Endothelial cell (in vitro differentiated cells): Measurements from ENCODE around the gene B3GNT9. TPM values are rescaled to one million over a fixed set of nuclear protein-coding genes. Genes with fewer than 3 reads are reported as not detected.
A peak's percentile ranks its signal among the peaks of the same experiment; 100 is the strongest.

Source experiments
- DNase-seq: peaks from one replicate; pipeline ENCODE4 v3.0.0; 2021; ENCODE audit warnings: low spot score
- H3K27ac Mint-ChIP-seq: one replicate; pipeline ENCODE4 v1.8.0; 2021; ENCODE audit warnings: mixed read lengths, inconsistent platforms; ENCODE audit not compliant: unreplicated experiment
- H3K27me3 Mint-ChIP-seq: one replicate; pipeline ENCODE4 v1.8.0; 2021; ENCODE audit warnings: mild to moderate bottlenecking, moderate library complexity, mixed read lengths, inconsistent platforms; ENCODE audit not compliant: unreplicated experiment
- H3K36me3 Mint-ChIP-seq: one replicate; pipeline ENCODE4 v1.8.0; 2021; ENCODE audit warnings: mild to moderate bottlenecking, low read depth, mixed read lengths, inconsistent platforms; ENCODE audit not compliant: unreplicated experiment
- H3K4me1 Mint-ChIP-seq: one replicate; pipeline ENCODE4 v1.8.0; 2021; ENCODE audit warnings: mild to moderate bottlenecking, mixed read lengths, inconsistent platforms; ENCODE audit not compliant: unreplicated experiment
- H3K4me3 Mint-ChIP-seq: one replicate; pipeline ENCODE4 v1.8.0; 2021; ENCODE audit warnings: mild to moderate bottlenecking, mixed read lengths, inconsistent platforms; ENCODE audit not compliant: unreplicated experiment
- H3K9me3 Mint-ChIP-seq: one replicate; pipeline ENCODE4 v1.8.0; 2021; ENCODE audit warnings: mixed read lengths, inconsistent platforms; ENCODE audit not compliant: unreplicated experiment
- total RNA-seq: library from RNA; stranded (reverse); fragmentation: NEBNext Ultra II Directional; extraction: Animal tissue kit (Norgen Biotek cat#: 25700); gene quantifications from one replicate; pipeline ENCODE4 v1.2.1, GENCODE V29; 2021; ENCODE audit not compliant: unreplicated experiment
- TF ChIP-seq, protein P1 (sequence below): fragments of 200-600 bp; sonication (generic); IDR thresholded peaks from one replicate; pipeline ENCODE4 v1.5.0; 2021; ENCODE audit warnings: antibody characterized with exemption; ENCODE audit not compliant: unreplicated experiment

Gene B3GNT9
- total RNA-seq, 1 donor from 2014 or later, result 1.5 TPM

DNA sequence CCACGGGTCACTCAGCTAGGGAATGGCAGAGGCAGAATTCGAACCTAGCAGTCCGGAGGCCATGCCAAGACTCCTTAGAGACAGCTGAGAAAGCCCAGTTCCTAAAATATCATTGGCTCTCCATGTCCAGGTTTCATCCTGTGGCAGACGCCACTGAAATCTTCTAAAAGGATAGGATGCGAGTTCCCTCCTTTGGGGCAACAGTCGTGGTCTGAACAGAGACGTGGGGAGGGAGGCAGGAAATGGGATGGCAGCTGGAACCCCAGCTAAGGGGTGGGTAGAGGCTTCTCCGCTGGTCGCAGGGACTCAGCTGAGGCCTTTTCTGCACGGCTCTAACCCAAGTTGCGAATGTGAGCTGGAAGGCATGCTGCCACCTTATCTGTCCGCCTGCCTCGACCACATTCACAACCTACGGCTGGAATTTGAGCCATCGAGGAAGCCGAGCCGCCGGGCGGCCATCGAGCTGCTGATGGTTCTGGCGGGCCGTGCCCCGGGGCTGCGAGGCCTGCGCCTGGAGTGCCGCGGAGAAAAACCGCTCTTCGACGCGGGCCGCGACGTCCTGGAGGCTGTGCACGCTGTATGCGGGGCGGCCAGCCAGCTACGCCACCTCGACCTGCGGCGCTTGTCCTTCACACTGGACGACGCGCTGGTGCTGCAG is 11.8 kb upstream of the B3GNT9 start:
- DNase-seq, result no peak
- H3K27ac Mint-ChIP-seq, result no peak overlapping the region

GRCh38 chr16:67161595-67162058 is 10.8 kb upstream of the B3GNT9 start:
- TF ChIP-seq, protein P1, sequence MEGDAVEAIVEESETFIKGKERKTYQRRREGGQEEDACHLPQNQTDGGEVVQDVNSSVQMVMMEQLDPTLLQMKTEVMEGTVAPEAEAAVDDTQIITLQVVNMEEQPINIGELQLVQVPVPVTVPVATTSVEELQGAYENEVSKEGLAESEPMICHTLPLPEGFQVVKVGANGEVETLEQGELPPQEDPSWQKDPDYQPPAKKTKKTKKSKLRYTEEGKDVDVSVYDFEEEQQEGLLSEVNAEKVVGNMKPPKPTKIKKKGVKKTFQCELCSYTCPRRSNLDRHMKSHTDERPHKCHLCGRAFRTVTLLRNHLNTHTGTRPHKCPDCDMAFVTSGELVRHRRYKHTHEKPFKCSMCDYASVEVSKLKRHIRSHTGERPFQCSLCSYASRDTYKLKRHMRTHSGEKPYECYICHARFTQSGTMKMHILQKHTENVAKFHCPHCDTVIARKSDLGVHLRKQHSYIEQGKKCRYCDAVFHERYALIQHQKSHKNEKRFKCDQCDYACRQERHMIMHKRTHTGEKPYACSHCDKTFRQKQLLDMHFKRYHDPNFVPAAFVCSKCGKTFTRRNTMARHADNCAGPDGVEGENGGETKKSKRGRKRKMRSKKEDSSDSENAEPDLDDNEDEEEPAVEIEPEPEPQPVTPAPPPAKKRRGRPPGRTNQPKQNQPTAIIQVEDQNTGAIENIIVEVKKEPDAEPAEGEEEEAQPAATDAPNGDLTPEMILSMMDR, result no peak
- peaks cover 19% of the 10 kb centered on the region for H3K4me1 Mint-ChIP-seq
- no peak overlapping the region for H3K27ac Mint-ChIP-seq
- peaks cover 4% of the 10 kb centered on the region for H3K36me3 Mint-ChIP-seq
- no peaks in the 10 kb centered on the region for H3K9me3 Mint-ChIP-seq
- no peak overlapping the region for H3K4me3 Mint-ChIP-seq
- peaks cover 34% of the 10 kb centered on the region for H3K27me3 Mint-ChIP-seq
- no peak for DNase-seq

More for the DNA sequence above, 11.8 kb upstream of the B3GNT9 start:
- TF ChIP-seq, protein P1, result no peak
- H3K4me1 Mint-ChIP-seq, result peaks cover 15% of the 10 kb centered on the region
- no peak overlapping the region for H3K4me3 Mint-ChIP-seq
- H3K27me3 Mint-ChIP-seq, result peaks cover 31% of the 10 kb centered on the region
- peaks cover 4% of the 10 kb centered on the region for H3K36me3 Mint-ChIP-seq
- H3K9me3 Mint-ChIP-seq, result no peaks in the 10 kb centered on the region

DNA sequence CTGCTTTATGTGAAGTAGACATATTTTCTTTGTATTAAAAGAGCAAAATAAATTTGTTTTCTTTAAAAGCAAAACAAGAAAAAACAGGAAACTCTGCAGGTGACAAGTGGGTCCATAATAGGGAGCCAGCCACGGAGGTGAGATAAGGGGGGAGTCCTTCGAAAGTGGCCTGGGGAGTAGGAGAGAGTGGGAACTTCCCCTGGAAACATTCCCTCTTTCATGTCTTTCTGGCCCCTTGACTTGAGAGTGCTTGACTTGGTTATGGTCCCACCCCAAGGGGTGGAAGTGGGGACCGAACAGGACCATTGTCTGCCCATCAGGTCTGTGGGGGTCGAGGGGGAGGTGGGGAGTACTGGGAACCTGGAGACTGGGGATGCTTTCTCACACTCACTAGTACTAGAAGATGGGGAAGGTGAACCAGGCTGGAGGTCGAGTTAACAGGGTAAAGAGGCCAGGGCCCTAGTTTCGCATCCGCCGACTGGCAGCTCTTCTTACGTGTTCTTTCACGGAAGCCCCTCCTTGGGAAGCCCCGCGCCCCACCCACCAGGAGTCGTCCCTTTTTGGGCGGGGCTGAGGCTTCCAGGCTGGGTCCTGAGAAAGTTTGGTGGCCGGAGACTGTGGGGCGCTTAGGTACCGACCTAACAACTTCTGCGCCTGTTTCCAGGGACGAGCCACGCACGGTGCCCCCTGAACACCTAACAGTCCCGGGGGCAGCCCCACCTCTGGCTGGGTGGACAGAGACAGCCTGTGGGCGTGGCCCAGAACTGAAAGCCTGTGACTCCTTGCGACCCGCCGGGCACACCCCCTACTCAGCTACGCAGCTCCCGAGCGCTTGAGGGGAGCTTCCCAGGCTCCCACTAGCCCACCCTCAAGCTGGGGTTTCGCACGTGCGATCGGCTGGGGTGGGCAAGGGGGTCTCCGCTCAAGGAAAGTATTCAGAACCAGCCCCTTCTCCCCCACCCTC is 8.1 kb upstream of the B3GNT9 start:
- no peak overlapping the region for H3K27ac Mint-ChIP-seq
- peaks cover 19% of the 10 kb centered on the region for H3K4me1 Mint-ChIP-seq
- no peak for DNase-seq

GRCh38 chr16:67157892-67158635 is 7.3 kb upstream of the B3GNT9 start:
- peaks cover 19% of the 10 kb centered on the region for H3K4me1 Mint-ChIP-seq
- H3K9me3 Mint-ChIP-seq, result no peaks in the 10 kb centered on the region
- peaks cover 40% of the 10 kb centered on the region for H3K27me3 Mint-ChIP-seq
- peak overlapping the region; percentile 36 for H3K27ac Mint-ChIP-seq
- TF ChIP-seq, protein P1, result no peak
- DNase-seq, result no peak
- peaks cover 4% of the 10 kb centered on the region for H3K36me3 Mint-ChIP-seq
- H3K4me3 Mint-ChIP-seq, result peak overlapping the region; percentile 87

More for the DNA sequence above, 8.1 kb upstream of the B3GNT9 start:
- peak overlapping the region; percentile 87 for H3K4me3 Mint-ChIP-seq
- H3K27me3 Mint-ChIP-seq, result peaks cover 38% of the 10 kb centered on the region
- no peaks in the 10 kb centered on the region for H3K9me3 Mint-ChIP-seq
- peaks cover 4% of the 10 kb centered on the region for H3K36me3 Mint-ChIP-seq
- TF ChIP-seq, protein P1, result no peak
